Measurements from ENCODE around the gene LGI4.
A peak's percentile ranks its signal among the peaks of the same experiment; 100 is the strongest.
"Not testable (repeated sequence)": the region's sequence is repeated elsewhere in the genome, so short reads cannot be mapped to it uniquely, and the experiment has no call there.

LGI4 gene

DNA sequence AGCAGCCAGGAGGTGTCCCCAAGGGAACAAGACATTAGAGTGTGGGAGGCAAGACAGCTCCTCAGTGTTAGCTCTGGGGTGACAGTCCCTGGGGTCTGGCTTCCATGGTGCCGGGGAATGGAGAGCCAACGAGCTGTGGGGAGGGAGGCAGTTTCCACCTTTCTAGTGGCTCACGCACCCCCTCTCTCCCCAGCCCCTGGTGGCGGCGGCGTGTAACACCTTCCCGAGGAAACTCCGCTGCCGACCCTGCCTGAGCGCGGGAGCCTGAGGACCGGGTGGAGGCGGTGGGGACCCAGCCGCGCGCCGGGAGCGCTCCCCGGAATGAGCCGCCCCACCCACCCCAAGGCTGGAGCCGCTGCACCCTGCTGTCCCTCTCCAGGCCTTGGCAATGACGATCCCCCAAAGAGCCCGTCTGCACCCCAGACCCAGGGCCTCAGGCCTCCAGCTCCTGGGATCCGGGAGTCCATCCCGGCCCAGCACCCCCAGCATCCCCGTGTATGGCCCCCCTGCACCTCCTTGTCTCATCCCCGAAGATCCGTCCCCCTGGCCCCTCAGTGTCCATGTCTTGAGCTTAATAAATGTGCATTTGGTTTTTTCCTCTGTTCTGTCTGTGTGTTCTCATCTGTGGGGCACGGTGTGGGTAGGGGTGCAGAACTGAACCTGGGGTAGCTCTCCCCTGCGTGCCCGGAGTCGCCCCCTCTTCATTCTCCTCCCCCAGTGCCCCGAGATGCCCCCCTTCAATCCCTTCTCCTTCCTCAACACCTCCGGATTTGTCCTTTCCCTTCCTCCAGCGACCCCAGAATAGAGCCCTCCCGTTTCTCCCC, 19.1 kb upstream of the LGI4 start:
- Histone ChIP-seq H3K4me3 (replicated peaks; ENCODE audit: insufficient read depth, low read length) (peak overlapping the region; percentile 88), H3K27me3 (ENCODE audit: insufficient read depth, poor library complexity, severe bottlenecking) (no peaks in the 10 kb centered on the region), H3K27ac (replicated peaks) (peak overlapping the region; percentile 90)
- DNase-seq (ENCODE audit: low read depth in 1 of 2, low spot score in 1 of 2) = peak; percentile 46 to 65
- TF ChIP-seq GABPA (IDR thresholded peaks at IDR 0.05; ENCODE audit: low read depth) (no peak), SPI1 (IDR thresholded peaks at IDR 0.05; ENCODE audit: borderline replicate concordance, low read depth) (no peak), POLR2AphosphoS5 (IDR thresholded peaks at IDR 0.05; ENCODE audit: low read depth) (no peak), REST (IDR thresholded peaks at IDR 0.05; ENCODE audit: insufficient replicate concordance, low read depth) (no peak)
- TF ChIP-seq, protein P1, sequence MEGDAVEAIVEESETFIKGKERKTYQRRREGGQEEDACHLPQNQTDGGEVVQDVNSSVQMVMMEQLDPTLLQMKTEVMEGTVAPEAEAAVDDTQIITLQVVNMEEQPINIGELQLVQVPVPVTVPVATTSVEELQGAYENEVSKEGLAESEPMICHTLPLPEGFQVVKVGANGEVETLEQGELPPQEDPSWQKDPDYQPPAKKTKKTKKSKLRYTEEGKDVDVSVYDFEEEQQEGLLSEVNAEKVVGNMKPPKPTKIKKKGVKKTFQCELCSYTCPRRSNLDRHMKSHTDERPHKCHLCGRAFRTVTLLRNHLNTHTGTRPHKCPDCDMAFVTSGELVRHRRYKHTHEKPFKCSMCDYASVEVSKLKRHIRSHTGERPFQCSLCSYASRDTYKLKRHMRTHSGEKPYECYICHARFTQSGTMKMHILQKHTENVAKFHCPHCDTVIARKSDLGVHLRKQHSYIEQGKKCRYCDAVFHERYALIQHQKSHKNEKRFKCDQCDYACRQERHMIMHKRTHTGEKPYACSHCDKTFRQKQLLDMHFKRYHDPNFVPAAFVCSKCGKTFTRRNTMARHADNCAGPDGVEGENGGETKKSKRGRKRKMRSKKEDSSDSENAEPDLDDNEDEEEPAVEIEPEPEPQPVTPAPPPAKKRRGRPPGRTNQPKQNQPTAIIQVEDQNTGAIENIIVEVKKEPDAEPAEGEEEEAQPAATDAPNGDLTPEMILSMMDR (IDR thresholded peaks at IDR 0.05; ENCODE audit: insufficient read depth, low read length) = peak; percentile 21

DNA sequence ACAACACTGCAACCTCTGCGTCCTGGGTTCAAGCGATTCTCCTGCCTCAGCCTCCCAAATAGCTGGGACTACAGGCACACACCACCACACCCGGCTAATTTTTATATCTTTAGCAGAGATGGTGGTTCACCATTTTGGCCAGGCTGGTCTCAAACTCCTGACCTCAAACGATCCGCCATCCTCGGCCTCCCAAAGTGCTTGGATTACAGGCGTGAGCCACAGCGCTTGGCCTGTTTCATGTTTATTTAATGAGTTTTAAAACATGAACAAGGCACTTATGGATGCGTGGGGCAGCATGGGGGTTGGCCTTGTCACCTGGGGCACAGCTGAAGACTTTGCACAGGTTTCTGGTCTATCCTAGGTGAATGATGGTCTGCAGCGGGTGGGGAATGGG, 18.3 kb upstream of the LGI4 start:
- H3K27ac ChIP-seq (replicated peaks); DNase-seq (ENCODE audit: low read depth in 1 of 2, low spot score in 1 of 2); H3K27me3 ChIP-seq (ENCODE audit: insufficient read depth, poor library complexity, severe bottlenecking); H3K4me3 ChIP-seq (replicated peaks; ENCODE audit: insufficient read depth, low read length): not testable (repeated sequence)

DNA sequence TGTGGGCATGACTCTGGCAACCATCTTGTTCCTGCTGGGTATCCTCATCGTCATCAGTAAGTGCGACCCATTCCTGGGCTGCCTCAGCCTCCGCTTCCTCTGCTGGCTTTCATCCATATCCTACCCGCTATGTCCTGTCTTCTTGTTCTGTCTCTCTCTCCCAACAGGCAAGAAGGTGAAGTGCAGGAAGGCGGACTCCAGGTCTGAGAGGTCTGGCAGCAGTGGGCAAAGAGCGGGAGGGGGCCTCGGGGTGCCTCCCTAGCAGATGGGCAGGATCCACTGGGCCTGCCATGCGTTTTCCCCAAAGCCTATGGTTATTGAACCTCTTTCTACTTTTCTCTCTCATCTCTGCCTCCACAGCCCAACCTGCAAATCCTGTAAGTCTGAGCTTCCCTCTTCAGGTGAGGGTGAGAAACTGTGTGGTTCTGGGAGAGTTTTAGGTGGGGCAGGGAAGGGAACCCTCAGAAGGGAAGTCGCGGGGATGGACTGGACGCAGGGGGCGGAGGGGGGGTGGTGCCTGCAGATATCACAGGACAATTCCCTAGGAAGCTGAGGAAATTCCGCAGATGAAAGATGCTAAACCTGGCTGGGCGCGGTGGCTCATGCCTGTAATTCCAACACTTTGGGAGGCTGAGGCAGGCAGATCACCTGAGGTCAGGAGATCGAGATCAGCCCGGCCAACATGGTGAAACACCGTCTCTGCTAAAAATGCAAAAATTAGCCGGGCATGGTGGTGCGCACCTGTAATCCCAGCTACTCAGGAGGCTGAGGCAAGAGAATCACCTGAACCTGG, 16.6 kb upstream of the LGI4 start:
- H3K4me3 ChIP-seq (replicated peaks; ENCODE audit: insufficient read depth, low read length) = no peak overlapping the region
- H3K27me3 ChIP-seq (ENCODE audit: insufficient read depth, poor library complexity, severe bottlenecking) = no peaks in the 10 kb centered on the region
- no peak overlapping the region for H3K27ac ChIP-seq (replicated peaks)
- no peak for TF ChIP-seq SPI1 (IDR thresholded peaks at IDR 0.05; ENCODE audit: borderline replicate concordance, low read depth)
- no peak for TF ChIP-seq GABPA (IDR thresholded peaks at IDR 0.05; ENCODE audit: low read depth)
- no peak for TF ChIP-seq REST (IDR thresholded peaks at IDR 0.05; ENCODE audit: insufficient replicate concordance, low read depth)
- TF ChIP-seq, protein P1 (IDR thresholded peaks at IDR 0.05; ENCODE audit: insufficient read depth, low read length) = no peak
- TF ChIP-seq POLR2AphosphoS5 (IDR thresholded peaks at IDR 0.05; ENCODE audit: low read depth) = no peak
- DNase-seq (ENCODE audit: low read depth in 1 of 2, low spot score in 1 of 2) = no peak

DNA sequence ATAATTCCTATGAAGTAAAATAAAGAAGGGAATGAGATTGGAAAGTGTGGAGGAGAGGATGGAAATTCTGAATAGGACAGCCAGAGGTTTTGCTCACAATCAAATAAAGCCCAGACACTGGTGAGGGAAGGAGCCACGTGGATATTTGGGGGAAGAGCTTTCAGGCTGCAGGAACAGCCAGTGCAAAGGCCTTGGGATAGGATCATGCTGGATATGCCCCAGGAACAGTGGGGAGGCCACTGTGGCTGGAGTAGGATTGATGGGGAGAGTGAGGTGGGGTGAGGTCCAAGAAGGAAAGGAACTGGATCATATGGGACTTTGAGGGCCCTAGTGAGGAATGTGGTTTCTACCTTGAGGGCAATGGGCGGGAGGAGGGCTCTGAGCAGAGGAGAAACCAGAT, 15.6 kb upstream of the LGI4 start:
- Histone ChIP-seq H3K4me3 (replicated peaks; ENCODE audit: insufficient read depth, low read length) (no peak overlapping the region), H3K27ac (replicated peaks) (no peak overlapping the region), H3K27me3 (ENCODE audit: insufficient read depth, poor library complexity, severe bottlenecking) (no peaks in the 10 kb centered on the region)
- DNase-seq (ENCODE audit: low read depth in 1 of 2, low spot score in 1 of 2) = no peak
- TF ChIP-seq POLR2AphosphoS5 (IDR thresholded peaks at IDR 0.05; ENCODE audit: low read depth) (no peak), GABPA (IDR thresholded peaks at IDR 0.05; ENCODE audit: low read depth) (no peak), SPI1 (IDR thresholded peaks at IDR 0.05; ENCODE audit: borderline replicate concordance, low read depth) (no peak), REST (IDR thresholded peaks at IDR 0.05; ENCODE audit: insufficient replicate concordance, low read depth) (no peak)
- TF ChIP-seq, protein P1 (IDR thresholded peaks at IDR 0.05; ENCODE audit: insufficient read depth, low read length) = no peak
